LNCAP (cell line): Measurements from ENCODE around the gene PHF2.

Source experiments
- TF ChIP-seq, protein P1 (sequence below): fragments of 450-650 bp; IDR thresholded peaks from 2 replicates; pipeline ENCODE4 v1.5.1; 2017; ENCODE audit warnings: mild to moderate bottlenecking

PHF2 gene

DNA sequence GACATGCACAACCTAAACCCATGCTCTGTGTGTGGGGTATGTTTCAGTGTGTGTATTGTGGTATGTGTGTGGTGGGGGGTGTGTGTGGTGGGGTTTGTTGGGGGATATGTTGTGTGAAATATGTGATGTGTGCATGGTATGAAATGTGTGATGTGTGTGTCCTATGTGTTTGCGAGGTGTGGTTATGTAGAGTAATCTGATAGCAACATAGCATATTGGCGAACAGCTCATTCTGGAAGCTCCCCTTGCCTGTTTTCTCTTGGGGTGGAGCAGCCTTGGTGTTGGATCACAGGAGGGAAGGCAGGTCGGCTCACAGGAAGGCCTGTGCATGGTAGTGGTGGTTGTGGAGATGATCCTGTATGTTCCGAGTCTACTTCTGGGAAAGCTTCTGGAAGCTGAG, 35.4 kb upstream of the PHF2 start:
- TF ChIP-seq, protein P1, sequence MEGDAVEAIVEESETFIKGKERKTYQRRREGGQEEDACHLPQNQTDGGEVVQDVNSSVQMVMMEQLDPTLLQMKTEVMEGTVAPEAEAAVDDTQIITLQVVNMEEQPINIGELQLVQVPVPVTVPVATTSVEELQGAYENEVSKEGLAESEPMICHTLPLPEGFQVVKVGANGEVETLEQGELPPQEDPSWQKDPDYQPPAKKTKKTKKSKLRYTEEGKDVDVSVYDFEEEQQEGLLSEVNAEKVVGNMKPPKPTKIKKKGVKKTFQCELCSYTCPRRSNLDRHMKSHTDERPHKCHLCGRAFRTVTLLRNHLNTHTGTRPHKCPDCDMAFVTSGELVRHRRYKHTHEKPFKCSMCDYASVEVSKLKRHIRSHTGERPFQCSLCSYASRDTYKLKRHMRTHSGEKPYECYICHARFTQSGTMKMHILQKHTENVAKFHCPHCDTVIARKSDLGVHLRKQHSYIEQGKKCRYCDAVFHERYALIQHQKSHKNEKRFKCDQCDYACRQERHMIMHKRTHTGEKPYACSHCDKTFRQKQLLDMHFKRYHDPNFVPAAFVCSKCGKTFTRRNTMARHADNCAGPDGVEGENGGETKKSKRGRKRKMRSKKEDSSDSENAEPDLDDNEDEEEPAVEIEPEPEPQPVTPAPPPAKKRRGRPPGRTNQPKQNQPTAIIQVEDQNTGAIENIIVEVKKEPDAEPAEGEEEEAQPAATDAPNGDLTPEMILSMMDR: no peak

DNA sequence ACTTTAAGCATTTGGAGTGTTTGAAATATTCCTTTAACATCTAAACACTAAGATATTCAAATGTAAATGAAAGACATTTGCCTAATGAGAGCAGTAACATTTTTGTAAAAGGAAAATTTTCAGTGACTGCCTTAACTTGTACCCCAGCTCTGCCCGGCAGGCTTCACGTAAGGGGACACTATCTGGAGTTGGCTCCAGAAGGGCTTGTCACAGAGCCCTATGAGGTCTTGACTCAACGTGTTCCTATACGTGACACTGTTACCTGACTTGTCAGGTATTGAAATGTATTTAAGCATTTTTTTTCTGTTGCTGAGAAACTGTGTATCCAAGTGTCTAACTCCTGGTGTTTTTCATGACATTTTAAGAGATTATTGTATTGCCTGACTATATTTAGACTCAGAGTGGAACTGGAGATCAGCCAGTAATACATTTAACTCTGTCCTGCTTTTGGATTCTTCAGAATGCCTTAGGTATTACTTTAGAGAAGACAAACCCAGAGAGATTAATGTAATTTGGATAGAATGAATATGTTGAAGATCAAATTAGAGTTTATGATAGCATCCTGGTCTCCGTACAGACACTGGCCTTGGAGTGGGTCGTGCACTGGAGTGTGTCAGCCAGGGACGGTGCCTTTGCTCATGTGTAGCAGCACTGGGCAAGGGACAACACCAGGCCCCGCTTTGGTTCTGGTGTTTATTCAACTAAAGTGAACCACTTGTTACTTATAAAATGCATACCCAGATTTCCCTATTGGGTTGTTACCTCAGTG, 34.6 kb upstream of the PHF2 start:
- TF ChIP-seq, protein P1: no peak

DNA sequence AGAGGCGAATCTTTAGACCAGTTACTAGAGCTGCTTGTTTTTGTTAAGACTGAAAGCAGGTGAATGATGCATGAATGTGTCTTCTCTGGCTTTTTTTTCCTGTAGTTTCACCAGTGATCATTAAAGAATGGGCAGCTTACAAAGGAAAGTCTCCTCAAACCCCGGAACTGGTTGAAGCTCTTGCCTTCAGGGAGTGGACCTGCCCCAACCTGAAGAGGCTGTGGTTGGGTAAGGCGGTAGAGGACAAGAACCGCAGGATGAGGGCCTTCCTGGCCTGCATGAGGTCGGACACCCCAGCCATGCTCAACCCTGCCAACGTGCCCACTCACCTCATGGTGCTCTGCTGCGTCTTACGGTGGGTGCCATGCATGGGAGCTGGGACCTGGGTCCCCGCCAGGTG, 33.3 kb upstream of the PHF2 start:
- TF ChIP-seq, protein P1: no peak

DNA sequence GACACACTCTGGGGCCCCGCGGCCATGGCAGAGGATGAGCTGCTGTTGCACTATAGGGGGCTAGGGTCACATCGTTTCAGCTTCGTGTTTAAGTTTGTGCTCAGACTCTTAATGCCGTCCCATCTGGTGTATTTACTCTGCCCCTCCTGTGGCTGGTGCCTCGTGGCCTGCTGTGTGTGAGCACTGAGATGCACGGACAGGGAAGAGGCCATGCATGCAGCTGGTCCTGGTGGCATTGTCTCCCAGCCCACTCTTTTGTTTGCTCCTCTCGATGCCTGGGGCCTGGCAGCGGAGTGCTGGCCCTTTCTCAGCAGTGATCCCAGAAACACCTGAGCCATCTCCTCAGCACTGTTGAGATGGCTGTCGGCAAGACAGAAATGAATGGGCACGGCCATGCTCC, 30.0 kb upstream of the PHF2 start:
- TF ChIP-seq, protein P1: no peak

DNA sequence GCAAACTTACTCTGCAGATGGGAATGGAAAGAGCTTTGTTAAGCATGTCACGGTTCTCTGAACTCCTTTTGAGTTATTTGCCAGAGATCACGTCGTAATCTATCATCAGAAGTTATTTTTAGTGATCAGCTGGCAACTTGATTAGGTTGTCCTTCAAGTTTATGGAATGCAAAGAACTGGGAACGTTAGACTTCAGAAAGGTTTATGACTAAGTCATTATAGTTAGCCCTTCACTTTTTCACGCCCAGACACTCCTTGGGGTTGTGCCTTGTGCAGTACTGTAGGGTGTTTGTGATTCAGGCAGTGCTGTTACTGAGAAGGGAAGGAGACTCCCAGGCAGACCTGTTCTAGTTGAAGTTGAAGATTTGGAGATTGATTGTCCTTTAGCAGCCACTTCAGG, 26.8 kb upstream of the PHF2 start:
- TF ChIP-seq, protein P1: no peak

DNA sequence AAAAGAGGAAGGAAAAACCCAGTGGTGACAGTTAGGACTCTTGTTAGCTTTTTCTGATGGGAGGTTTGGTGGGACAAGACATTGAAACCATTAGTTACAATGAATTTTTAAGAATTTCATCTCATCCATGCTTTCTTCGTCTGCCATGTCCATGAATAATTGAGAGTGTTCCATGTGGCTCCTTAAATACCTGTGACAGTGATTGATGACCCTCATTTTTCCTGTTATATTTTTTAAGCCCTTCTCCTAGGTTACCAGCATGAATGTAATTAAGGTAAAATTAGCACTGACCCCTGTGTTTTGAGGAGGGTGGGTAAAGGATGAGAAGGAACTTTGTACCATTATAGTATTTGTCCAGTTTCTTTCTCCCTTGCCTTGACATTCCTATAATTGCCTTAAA, 23.5 kb upstream of the PHF2 start:
- TF ChIP-seq, protein P1: no peak

DNA sequence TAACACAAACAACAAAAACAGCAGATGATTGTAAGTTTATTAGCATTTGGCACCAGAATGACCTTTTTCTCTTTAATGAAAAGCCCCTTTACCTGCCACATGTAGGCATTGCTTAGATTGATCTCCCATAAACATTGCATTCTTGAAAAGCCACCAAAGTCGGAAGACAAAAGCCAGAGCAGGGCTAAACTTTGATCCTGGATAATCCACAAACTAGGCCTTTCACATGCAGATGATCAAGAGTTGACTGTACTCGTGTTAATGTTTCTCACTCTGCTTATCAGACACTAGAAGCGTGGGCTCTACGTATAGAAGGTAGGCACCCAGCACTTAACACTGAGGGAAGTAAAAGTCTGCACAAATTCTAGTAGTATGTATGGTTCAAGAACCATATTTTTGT, 21.0 kb upstream of the PHF2 start:
- TF ChIP-seq, protein P1: no peak
